Stimulated activated CD4-positive, alpha-beta T cell treated with anti-CD3 and anti-CD28 coated beads, Interleukin-12 subunit alpha, Interleukin-12 subunit beta, amount 100 ng/mL, for 4 hours (primary cell): Measurements from ENCODE around the gene ANKFN1.
"Not testable (repeated sequence)": the region's sequence is repeated elsewhere in the genome, so short reads cannot be mapped to it uniquely, and the experiment has no call there.

Experiments
- DNase-seq: peaks from one replicate; pipeline ENCODE4 v3.0.0-alpha.2; 2020

Gene ANKFN1

DNA sequence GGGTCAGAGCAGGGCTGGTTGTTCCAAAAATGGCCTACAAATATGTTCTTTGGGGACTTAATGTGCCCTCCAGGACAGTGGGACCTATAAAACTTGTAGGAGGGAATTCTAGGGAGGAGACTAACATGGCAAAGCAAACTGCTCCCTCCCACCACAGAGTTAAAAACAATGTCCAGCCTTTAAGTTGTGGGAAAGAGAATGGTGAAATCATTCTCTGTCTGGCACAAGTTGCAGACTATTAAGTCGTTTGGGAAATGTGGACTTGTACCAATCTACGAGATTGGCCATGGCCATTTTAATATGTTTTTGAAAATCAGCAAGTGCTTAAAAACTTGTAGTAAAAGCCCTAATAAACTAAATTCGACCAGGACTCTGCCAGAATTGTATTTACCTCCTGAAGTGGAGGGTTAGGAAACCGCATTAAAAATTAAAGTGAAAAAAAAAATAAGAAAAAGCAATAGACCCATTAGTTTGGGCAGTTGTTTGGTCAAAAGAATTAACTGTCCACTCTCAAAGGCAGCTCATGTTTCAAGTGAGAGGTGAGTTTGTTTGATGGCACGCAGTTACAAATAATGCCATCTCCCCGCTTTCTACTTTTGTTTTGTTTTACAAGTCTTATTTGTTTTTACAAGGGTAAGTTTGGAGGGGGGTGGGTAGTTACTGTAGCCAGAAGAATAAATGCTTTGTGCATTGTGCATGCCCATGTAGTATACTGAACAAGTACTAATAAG is 32.4 kb downstream of the ANKFN1 start:
- DNase-seq: no peak

DNA sequence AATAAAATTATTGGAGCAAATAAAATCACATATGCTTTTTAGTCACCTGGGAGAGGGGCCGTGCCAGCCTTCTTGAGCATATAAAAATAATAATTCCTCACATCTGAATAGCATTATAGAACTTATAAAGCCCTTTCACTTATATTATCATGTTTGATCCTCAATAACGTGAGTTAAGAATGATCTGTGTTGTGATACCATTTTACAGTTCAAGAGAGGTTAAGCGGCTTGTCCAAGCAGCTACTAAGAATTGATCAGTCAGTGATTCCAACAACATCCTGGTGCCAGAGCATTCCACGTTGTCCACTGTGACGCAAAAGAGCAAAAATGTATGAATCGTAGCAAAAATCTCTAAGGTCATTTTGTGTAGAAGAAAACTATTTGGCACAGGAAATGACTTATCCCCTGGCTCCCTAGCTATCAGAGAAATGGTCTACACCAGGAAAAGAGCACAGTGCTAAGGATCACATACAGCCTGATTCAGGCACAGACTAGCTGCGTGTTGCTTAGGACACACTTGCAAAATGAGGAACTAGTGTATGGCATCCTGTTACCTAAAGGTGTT is 33.0 kb downstream of the ANKFN1 start:
- no peak for DNase-seq

DNA sequence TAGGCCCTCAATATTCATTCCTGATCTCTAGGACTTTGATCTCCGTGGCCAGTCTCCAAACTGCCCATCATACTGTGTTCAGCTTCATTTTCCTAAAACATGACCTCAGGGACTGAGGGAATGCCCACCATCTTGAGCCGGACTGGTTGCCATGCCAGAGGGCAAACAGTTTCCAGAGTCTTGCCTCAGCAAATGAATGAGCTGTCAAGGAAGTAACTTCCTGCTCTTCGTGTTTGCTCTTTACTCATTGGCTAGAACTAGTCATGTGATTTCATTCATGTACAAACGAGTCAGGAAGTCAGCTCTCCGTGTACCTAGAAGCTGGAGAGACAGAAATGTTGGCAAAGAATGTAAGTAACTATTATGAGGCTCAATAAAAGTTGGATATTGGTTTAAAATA is 50.2 kb downstream of the ANKFN1 start:
- no peak for DNase-seq

DNA sequence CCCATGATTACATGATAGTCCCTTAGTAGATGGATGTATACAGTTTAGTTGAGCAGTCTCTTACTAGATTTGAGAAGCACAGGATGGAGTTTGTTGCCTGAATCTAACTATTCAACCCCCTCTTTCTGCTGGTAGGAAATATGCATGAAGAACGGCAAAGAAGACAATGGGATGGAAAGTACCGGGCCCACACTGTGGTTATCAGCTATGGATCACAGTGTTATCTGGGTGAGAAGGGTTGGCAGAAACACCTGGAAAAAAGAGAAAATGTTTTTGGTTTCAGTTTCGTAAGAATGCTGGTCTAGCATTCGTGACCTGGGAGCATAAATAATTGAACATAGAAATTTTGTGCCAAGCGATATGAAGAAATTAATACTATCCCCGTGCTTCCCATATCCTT is 53.1 kb downstream of the ANKFN1 start:
- DNase-seq: no peak

DNA sequence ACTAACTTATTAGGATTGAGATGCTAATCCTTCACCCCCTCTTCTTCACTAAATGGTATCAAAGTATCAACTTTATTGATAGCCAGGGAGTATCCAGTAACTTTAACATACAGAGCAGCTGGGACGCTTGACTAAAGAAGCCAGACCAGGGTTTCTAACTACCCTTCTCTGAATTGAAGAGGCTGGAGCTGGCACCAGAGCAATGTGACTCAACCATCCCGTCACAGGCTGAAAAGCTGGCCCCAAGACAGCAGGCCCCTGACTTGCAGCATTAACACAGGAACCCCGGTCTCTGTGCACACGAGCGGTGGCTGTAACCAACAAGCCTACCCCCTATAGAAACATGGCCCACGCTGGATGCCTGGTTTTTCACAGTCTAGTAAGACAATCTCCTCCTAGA is 59.8 kb downstream of the ANKFN1 start:
- no peak for DNase-seq

DNA sequence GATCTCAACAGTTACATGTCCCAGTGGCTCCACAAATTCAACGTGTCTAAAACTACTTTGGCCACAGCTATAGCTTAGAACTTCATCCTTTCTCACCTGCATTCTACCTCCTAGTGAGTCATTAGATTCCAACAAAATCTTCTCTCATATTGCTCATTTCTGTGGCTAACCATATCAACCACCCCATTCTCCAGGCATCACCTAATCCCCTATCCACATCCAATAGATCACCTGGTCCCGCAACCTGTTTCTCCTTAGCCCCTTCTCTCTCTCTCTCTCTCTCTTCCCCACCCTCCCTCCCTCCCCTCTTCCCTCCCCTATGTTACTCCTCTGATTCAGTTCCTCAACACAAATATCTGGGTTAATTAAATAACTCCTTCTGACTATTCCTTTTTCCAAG is 64.6 kb downstream of the ANKFN1 start:
- no peak for DNase-seq

DNA sequence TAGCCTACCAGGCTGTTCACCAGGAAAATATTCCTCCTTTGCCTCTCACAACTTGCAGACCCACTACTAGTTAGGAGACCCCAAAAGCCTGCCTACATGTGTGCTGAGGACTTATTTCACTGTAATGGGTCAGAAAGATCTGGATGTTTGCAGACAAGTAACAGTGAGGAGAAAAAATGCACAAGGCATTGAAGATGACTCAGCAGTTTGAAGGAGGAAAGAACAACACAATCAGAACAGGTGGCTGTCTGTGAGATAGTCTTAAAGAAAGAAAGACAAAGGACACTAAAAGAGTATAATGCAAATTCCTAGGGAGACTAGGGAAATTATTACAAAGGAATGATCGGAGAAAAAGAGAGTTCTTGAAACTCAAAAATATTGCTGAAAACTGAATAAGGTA is 69.0 kb downstream of the ANKFN1 start:
- DNase-seq: no peak

DNA sequence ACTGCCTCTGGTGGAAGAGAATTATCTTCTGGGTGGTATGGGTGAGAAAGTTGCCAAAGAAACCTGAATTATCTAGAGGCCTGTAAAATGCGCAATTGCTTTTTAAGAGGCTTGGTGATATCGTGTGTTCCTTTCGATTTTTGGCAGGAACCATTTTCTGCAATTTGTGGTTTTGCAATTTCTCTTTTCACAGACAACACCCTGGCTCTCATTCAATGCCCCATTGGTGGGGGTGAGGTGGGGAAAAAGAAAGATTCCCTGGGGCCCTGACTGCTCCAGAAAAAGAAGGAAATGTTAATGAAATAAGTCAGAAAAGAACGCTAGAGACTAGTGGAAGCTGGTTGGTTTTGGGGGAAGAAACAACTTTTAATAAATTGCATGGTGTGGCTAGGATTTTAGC is 77.4 kb downstream of the ANKFN1 start:
- no peak for DNase-seq

DNA sequence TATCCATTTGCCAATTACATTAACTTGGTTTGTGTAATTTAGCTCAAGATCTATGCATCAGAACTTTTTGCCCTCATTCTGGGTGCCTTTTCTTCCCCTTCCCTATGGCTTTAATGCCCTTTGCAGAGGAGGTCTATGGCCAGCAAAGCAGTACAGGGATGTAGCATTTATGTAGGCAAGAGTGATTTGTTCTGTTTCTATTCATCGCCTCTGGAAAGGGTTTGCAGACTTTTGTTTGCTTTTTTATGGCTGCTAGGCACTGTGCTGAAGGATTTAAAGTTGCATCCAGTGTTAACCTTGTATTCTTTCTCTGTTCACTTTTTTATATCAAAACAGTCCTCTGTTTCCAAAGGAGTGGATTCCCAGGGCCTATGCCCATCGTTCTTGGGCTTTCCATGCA is 78.0 kb downstream of the ANKFN1 start:
- no peak for DNase-seq

DNA sequence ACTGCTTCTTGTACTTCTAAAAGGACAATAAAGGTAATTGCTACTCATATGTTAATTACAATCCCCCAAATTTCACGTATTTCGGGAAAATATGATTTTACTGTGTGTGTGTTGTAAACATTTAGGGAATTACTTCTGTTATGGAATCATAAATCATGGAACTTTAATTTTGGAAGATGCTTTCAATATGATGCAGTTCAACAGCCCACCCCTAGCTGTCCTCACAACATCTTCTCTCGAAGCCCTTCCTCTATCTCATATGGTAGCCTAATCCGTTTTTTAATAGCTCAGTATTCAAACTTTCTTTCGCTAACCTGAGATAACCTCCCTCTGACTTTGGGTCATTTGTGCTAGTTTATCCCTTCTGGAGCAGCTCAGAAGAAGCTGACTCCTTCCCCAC is 78.4 kb downstream of the ANKFN1 start:
- DNase-seq: no peak

DNA sequence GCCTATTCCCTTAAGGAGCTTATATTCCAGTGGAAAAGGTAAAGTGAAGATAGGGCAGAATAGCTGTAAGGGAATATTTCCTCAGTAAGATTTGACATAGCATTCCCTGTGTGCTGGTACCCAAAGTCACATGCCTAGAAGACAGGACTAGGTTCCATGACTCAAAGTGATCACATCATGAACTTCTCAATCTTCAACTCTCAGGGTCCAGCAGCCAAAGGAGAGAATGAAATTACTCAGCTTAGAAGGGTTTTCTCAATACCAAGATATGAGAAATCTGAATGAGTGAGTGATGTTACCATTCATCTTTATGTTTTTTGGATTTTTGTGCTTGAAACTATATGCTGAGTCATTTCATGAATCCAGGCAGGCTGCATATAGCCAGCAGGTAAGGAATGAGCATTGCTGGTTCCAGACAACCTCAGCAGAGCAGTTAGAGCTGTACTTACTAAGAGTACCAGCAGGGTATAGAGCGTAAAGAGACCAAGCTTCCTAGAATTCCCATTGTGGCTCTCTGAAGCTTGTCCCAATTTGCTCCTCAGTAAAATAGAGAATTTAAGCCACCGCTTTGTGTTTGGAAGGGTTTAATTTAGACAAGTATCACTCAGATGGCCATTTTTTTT is 91.1 kb downstream of the ANKFN1 start:
- no peak for DNase-seq

DNA sequence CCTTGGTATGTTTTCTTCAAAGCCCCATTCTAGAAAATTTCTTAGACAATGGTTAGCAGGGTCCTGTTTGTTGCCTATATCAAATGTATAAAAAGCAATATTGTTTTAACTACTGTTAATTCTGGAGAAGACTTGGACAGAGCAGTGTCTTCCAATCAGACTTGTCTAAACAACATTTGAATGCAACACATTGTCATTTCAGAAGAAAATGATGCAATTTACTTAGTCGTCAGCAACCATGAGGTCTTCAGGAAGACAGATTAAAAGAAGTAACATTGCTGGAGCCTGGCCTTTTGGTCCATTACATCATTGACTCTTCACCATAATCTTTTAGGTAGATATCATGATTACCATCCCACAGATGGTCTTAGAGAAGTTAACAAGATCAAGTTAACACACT is 94.5 kb downstream of the ANKFN1 start:
- DNase-seq: no peak

DNA sequence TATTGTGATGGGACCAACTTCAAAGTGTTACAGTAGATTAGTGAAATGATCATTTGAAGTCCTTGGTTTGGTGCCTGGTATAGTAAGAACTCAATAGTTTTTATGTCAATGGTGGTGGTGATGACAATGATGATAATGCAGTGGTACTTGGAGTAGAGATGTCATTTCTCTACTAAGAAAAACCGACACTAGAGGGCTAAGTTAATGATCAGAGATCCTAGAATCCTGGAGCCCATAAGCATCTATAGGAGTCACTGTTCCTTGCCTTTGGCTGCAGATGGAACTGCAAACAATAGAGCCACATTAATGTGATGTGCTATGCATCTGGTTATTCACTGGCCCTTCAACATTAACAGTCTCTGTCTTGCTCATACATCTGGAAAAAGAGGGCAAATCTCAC is 103.8 kb downstream of the ANKFN1 start:
- DNase-seq: no peak

DNA sequence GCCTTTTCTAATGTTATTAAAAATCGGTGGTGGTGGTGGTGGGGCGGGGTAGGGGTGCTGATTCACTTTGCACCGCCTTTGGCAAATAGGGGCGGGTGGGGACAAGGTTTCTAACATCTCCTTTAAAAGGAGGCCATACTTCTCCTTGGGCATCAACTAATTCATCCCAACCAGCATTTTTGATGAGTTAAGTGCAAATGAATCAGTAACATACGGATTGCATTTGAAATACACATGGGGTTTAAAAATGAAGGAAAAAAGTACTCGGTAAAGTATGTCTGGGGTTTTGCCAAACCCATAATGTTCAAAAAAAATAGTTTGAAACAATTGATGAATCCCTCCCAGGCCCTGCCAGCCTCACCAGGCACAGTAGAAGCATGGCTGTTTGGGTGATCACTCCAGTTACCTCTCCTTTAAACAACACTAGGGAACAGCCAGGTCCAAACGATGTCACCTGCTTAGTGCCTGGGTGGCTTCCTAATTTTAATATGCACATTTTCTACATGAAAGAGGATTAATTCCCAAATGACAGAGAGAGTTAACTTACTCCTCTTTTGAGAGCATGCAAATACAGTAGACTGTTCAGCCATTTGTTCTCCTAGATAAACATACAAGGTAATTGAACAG is 107.2 kb downstream of the ANKFN1 start:
- DNase-seq: no peak

DNA sequence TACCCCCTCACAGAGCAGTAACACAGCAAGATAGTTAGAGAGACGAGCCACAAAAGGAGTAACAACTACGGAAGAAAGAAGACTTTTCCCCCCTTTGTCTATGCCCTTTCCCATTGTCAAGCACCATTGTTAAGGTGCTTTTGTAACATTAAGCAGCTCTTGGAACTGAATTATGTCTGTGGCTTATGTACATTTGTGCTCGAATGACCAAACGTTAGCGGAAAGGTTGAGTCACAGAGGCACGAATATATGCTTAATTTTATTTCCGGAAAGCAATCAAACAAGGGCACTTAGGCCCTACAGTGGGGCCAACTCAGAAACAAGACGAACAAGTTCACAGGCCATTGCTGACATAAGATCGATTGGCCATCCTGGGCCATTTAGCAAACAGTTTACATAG is 109.5 kb downstream of the ANKFN1 start:
- no peak for DNase-seq

DNA sequence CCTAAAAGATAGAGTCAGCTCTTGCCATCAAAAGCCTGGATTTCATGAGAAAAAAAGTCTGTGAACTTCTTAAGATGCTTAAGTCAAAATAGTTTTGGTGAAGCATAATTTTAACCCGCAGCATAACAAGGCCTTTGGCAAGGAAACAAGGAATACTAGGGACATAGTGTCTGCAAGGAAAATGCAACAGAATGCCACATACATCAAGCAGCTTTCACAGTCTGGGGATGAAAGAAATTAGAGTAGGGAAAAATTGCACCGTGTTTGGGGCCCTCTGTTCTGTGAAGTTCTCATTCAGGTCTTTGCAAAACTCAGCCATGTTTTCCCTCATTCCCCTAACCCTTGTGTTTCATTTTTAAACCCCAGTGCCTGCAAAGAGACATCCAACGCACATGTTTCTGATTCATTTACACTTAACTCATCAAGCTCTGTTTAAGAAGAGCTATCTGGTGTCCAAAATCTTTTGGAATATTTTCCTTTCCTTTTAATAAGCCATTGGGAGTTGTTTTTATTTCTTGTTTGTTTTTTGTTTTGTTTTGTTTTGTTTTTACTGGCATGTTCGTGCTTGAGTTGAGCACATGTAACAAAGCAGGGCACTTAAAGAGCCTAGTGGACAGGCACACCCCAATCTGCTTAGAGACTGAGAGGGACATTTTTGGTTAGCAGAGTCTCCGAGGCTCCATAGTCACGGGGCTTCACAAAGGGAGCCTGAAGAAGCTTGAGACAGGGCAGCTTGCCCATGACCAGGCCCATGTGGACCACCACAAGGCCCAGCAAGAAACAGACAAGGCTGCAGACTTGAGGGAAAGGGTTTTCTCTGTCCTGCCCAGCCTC is 116.5 kb downstream of the ANKFN1 start:
- no peak for DNase-seq

DNA sequence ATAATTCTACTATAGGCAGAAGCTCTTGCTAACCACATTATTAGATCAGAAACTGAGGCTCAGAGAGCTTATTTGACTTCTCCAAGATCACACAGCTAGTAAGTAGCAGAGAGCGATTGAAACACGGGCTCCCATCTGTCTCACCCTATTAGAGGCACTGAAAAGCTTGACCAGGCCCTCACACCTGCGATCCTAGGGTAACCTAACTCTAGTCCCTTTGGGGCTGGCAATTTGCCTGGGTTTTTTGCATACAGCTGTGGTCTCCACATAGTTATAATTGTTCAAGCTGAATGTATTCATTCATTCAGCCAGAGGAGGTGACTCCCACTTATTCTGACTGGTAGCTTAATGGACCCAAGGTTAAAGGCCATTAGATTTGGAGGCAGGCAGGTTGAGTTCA is 121.2 kb downstream of the ANKFN1 start:
- DNase-seq: no peak

DNA sequence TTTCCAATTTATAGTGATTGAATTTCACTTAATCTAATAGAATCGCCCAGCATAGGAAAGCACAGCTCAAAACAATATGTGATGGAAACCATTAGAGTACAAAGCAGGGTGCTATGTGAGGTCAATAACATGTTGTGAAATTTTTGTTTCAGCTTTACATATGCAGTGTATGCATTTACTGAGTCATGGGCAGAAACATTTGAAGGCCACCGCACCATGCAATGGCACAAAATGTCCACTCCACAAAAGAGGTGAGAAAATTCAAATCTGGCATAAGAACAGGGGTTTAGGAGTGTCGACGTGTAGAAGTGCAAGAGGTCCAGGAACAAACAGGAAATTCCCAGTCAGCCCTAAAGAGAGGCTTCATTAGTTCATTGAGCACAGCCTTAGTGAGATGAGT is 131.2 kb downstream of the ANKFN1 start:
- DNase-seq: no peak

DNA sequence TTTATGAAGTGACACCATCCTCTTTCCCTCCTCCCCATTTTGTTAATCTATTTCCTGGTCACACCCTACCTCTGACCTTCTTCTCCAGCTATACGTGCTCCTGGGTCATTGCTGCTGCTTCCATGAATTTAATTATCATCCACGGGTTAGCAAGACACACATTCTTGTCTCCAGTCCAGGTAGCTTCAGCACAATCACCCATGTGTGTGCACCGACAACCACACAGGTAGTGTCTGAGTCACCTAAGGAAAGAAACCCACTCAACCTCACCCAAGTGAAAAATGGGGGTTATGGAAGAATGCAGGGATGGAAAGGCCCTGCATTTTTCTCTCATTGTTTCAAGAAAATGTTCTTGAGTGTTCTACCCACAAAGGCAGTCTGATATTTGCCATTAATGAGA is 135.5 kb downstream of the ANKFN1 start:
- not testable (repeated sequence) for DNase-seq

DNA sequence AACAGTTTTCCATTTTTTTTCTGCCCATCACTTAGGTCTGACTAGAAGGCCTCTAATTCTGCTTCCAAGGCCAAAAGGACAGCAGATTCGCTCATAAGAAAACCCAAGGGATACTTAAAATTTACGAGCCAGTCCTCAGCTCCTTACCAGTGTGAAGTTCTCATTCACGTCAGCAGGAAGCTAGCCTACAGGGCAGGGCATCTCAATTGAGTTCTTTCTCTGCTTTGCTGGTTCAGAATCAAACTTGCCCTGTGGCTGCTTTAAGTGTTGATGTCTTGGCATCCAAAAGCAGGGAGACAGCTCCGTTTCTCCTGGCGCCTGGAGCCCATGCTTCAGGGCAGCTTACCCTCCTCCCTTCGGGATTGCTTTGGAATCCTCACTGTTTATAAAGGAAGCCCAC is 136.0 kb downstream of the ANKFN1 start:
- DNase-seq: no peak

DNA sequence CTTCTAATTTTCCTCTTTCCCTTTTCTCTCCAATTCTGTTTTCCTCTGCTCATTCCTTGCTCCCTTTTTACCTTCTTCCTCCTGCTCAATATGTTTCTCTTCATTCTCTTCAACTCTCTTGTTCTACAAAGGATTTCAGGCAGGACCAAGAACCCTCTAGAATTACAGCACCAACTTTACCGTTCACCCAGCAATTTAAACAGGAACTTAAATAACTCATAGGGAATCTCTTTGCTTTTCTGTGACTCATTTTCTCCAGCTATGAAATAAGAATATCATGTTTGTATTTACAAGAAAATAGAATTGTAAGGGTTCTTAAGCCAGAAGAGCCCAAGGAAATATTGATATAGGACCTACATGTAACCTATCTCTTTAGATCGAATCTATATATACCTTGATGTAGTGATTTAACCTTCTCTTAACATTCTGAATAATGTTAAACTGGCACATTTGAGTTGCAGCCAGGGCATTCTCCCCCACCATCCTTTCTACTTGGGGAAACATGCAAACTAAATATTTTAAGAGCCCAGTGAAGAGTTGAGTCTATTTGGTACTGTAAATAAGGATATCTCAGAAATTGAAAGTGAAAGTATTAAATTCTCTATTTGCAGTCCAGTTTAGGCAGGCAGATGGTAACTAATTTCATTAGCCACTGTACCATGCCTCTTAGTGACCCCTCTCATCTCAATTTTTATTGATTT is 137.0 kb downstream of the ANKFN1 start:
- DNase-seq: no peak

DNA sequence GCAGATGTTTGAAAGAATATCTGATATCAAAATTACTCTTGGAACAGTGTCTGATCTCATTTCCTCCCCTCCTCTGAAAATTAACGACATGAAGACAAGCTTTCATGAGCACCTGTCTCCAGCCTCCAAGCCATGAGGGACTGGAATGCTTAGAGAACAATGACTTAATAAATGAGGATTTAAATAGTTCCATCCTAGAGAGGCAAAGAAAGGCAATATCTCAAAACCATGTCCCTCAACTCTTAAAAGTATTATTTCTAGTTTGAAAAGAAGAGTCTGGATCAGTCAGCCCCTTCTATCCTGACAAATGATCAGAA is 137.5 kb downstream of the ANKFN1 start:
- no peak for DNase-seq
